Mucosa of descending colon (tissue), 3 donors: ENCODE results near the gene PNRC1. TPM values are rescaled to one million over a fixed set of nuclear protein-coding genes. Genes with fewer than 3 reads are reported as not detected.

Experiments
- ATAC-seq: fragments of 200-7000 bp; cut with Tn5 transposase; one replicate; pipeline ENCODE4 v1.9.1; 2020; ENCODE audit warnings: mild to moderate bottlenecking, moderate library complexity
- DNase-seq, 3 donors: peaks; one replicate each; pipeline ENCODE4 v3.0.0-alpha.2; 2020
- H3K36me3 ChIP-seq: fragments of 200-600 bp; one replicate; pipeline ENCODE4 v1.8.0; 2021; ENCODE audit warnings: low read depth, mild to moderate bottlenecking
- H3K4me1 ChIP-seq: fragments of 200-600 bp; one replicate; pipeline ENCODE4 v1.8.0; 2021; ENCODE audit warnings: low read depth, mild to moderate bottlenecking
- H3K4me3 ChIP-seq: fragments of 200-600 bp; one replicate; pipeline ENCODE4 v1.8.0; 2021; ENCODE audit warnings: mild to moderate bottlenecking
- H3K9me3 ChIP-seq: fragments of 200-600 bp; one replicate; pipeline ENCODE4 v1.8.0; 2021; ENCODE audit warnings: mild to moderate bottlenecking
- intact Hi-C, 2 donors: fragments of 100-400 bp; cut with DNase I in 1 of 2; cut with micrococcal nuclease in 1 of 2; formaldehyde crosslinking; loops; one replicate each; pipeline versions ENCODE4 v1.11.0 to v1.11.1; 2022; cut with DNase I, micrococcal nuclease
- total RNA-seq, 3 donors: library from RNA; stranded (reverse); fragmentation: NEBNext Ultra II Directional in 2 of 3; extraction: Animal tissue kit (Norgen Biotek cat#: 25700) in 2 of 3; gene quantifications; one replicate each; pipeline versions ENCODE4 v1.2.1 to v1.2.4, GENCODE V29; 2021 to 2023
- TF ChIP-seq, protein P1 (sequence below): fragments of 200-600 bp; IDR thresholded peaks from one replicate; pipeline ENCODE4 v1.8.0; 2022; ENCODE audit warnings: antibody characterized with exemption, mild to moderate bottlenecking
- donor health status: DM: no; HTN: no; CAD: no; lungs with moderate emphysema.
- donor health status: DM: no; HTN: no; CAD: no.
- donor health status: DM: no; HTN: yes; CAD: no.

The PNRC1 gene
- total RNA-seq, 3 donors from 2014 or later = 99.9 to 261 (median 102) TPM

- Histone ChIP-seq H3K36me3 (no peaks in the 10 kb centered on the region), H3K4me3 (no peak overlapping the region), H3K4me1 (no peaks in the 10 kb centered on the region), H3K9me3 (no peaks in the 10 kb centered on the region)
- TF ChIP-seq, protein P1, sequence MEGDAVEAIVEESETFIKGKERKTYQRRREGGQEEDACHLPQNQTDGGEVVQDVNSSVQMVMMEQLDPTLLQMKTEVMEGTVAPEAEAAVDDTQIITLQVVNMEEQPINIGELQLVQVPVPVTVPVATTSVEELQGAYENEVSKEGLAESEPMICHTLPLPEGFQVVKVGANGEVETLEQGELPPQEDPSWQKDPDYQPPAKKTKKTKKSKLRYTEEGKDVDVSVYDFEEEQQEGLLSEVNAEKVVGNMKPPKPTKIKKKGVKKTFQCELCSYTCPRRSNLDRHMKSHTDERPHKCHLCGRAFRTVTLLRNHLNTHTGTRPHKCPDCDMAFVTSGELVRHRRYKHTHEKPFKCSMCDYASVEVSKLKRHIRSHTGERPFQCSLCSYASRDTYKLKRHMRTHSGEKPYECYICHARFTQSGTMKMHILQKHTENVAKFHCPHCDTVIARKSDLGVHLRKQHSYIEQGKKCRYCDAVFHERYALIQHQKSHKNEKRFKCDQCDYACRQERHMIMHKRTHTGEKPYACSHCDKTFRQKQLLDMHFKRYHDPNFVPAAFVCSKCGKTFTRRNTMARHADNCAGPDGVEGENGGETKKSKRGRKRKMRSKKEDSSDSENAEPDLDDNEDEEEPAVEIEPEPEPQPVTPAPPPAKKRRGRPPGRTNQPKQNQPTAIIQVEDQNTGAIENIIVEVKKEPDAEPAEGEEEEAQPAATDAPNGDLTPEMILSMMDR = no peak
- intact Hi-C loops = no loop called here
- ATAC-seq = peak; percentile 48
- no peak for DNase-seq
Measured at GRCh38 chr6:89045011-89045387, 35.6 kb upstream of the PNRC1 start.

DNA sequence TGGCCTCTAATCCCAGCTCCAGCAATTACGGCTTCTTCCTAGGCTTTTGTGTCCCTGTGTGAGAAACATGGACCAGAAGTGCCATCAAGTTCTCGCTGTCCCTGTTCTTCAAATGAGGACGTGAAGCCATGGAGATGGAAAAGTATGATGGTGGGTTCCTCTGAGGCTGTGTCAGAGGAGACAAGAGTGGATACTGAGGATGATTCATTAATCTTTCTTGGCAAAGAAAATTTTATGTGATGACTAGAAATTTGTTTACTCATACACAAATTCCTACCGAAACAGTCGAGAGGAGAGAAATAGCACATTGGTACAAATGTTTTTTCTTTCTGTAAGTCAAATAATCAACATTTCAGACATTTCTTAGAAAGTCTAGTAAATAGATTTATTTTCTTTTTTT, 35.0 kb upstream of the PNRC1 start:
- intact Hi-C loops = no loop called here

GRCh38 chr6:89047473-89047872, 33.1 kb upstream of the PNRC1 start:
- H3K4me3 ChIP-seq = no peak overlapping the region
- intact Hi-C loops = no loop called here

More for the DNA sequence above, 35.0 kb upstream of the PNRC1 start:
- H3K9me3 ChIP-seq = no peaks in the 10 kb centered on the region
- TF ChIP-seq, protein P1 = no peak
- DNase-seq = no peak
- no peak for ATAC-seq
- H3K4me3 ChIP-seq = no peak overlapping the region
- no peaks in the 10 kb centered on the region for H3K4me1 ChIP-seq
- no peaks in the 10 kb centered on the region for H3K36me3 ChIP-seq

DNA sequence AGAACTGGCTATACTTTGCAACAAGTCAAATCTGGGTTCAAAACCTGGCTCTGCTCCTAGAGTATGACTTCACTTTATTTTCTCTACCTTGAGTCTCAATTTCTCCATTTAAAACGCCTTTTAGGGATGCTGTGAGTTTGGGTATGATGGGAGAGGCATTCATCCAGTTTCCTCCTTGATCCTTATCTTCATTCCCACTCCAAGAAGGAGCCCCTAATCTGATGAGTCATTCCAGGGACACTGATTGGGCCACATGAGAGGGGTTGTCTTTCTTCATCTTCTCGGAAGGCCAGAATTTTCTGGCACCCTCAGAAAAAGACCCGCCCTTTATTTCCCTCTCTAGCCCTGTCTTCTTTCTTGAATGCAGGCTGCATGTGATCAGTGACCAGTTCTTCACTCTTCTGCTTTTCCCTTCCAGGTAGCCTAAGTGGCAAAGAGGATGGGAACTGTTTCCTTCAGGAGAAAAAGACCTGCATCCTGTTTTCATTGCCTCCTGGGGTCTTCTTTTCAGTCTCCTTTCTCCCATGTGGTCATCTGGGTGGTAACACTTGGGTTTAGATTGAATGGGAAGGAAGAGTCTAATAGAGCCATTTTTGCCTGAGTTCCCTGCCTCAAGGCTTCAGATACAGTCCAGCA, 32.1 kb upstream of the PNRC1 start:
- H3K36me3 ChIP-seq = no peaks in the 10 kb centered on the region
- ATAC-seq = no peak
- no peaks in the 10 kb centered on the region for H3K9me3 ChIP-seq
- H3K4me1 ChIP-seq = no peaks in the 10 kb centered on the region
- TF ChIP-seq, protein P1 = no peak
- H3K4me3 ChIP-seq = no peak overlapping the region
- intact Hi-C loops = no loop called here
- no peak for DNase-seq

More at GRCh38 chr6:89047473-89047872, 33.1 kb upstream of the PNRC1 start:
- no peaks in the 10 kb centered on the region for H3K36me3 ChIP-seq
- TF ChIP-seq, protein P1 = no peak
- no peaks in the 10 kb centered on the region for H3K4me1 ChIP-seq
- ATAC-seq (peak; percentile 64), DNase-seq (no peak)
- no peaks in the 10 kb centered on the region for H3K9me3 ChIP-seq

GRCh38 chr6:89048985-89049384, 31.6 kb upstream of the PNRC1 start:
- Histone ChIP-seq H3K9me3 (no peaks in the 10 kb centered on the region), H3K4me3 (no peak overlapping the region), H3K4me1 (no peaks in the 10 kb centered on the region), H3K36me3 (no peaks in the 10 kb centered on the region)
- DNase-seq = no peak
- intact Hi-C loops = no loop called here
- TF ChIP-seq, protein P1 = no peak
- ATAC-seq = no peak

DNA sequence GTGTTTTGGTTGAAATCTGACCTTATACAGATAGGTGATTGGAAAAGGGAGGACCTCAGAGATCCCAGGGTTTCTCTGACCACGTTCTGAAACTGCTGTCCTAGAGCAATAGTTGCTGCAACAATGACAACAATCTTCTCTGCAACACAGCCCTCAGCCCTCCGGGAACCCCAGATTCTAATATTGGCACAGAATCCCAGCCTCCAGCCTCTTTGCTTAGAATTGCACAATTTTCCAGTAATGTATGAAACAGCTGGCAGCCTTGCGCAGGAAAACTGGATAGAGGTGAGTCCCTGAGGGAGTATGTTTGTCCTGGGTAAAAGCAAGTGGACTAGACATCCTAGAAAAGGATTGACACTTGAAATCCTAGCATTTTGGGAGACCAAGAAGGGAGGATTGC, 30.4 kb upstream of the PNRC1 start:
- Histone ChIP-seq H3K9me3 (no peaks in the 10 kb centered on the region), H3K36me3 (no peaks in the 10 kb centered on the region), H3K4me3 (no peak overlapping the region), H3K4me1 (no peaks in the 10 kb centered on the region)
- TF ChIP-seq, protein P1 = no peak
- ATAC-seq = peak; percentile 25
- intact Hi-C loops = no loop called here
- DNase-seq = no peak
